GM23248 (cell line): ENCODE results near the gene GNB1.

Source experiments
- EZH2 ChIP-seq: fragments of 200-600 bp; sonication (generic); IDR thresholded peaks from 2 replicates; pipeline ENCODE4 v1.6.1; 2018; ENCODE audit warnings: antibody characterized with exemption, mild to moderate bottlenecking; ENCODE audit not compliant: insufficient read depth, poor library complexity, severe bottlenecking
- EZH2phosphoT487 ChIP-seq: fragments of 200-600 bp; sonication (generic); IDR thresholded peaks from 2 replicates; pipeline ENCODE4 v1.6.1; 2018; ENCODE audit warnings: antibody characterized with exemption, moderate library complexity, mild to moderate bottlenecking, low read depth; ENCODE audit not compliant: insufficient read depth

DNA sequence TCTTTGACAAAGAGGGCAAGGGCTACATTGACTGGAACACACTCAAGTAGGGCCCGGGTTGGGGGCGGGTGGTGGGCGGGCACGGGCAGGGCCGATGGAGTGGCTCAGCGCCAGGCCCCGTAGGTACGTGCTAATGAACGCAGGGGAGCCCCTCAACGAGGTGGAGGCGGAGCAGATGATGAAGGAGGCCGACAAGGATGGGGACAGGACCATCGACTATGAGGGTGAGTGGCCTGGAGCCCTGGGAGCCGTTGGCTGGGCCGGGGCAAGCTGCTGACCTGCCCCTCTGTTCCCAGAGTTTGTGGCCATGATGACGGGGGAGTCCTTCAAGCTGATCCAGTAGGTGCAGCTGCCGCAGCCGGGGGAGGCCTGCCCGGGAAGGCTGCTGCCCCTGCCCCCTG is 26.0 kb upstream of the GNB1 start:
- TF ChIP-seq EZH2 (no peak), EZH2phosphoT487 (no peak)
